Bronchial epithelial cell (primary cell): Measurements from ENCODE around the gene TCEAL7. TPM values are rescaled to one million over a fixed set of nuclear protein-coding genes. Genes with fewer than 3 reads are reported as not detected.
"Not testable (repeated sequence)": the region's sequence is repeated elsewhere in the genome, so short reads cannot be mapped to it uniquely, and the experiment has no call there.

Source experiments
- DNase-seq: peaks from one replicate; pipeline ENCODE4 v3.0.0-alpha.2; 2010; ENCODE audit warnings: low read depth
- FAIRE-seq: peaks from 2 replicates; lab custom pipeline; 2011; peaks lifted over from hg19 to GRCh38; lab: Jason Lieb, UNC
- H3K27me3 ChIP-seq: 2 replicates; pipeline ENCODE4 v1.5.1; 2011; ENCODE audit warnings: low read length; ENCODE audit not compliant: control insufficient read depth, insufficient read depth
- H3K36me3 ChIP-seq: 2 replicates; pipeline ENCODE4 v1.5.1; 2011; ENCODE audit warnings: low read length; ENCODE audit not compliant: control insufficient read depth, insufficient read depth
- H3K4me3 ChIP-seq: 2 replicates; pipeline ENCODE4 v1.5.1; 2011; ENCODE audit warnings: mild to moderate bottlenecking, low read depth, low read length, control low read depth
- total RNA-seq: library from RNA; depleted of rRNA; stranded (reverse); fragments of >200 nt; gene quantifications from 2 replicates; pipeline ENCODE4 v1.2.1, GENCODE V29; 2014
- TF ChIP-seq, protein P1 (sequence below): IDR thresholded peaks from 2 replicates; pipeline ENCODE4 v1.5.1; 2011; ENCODE audit warnings: mild to moderate bottlenecking, moderate library complexity, low read length, control low read depth, inconsistent platforms; ENCODE audit not compliant: insufficient read depth, severe bottlenecking

Gene TCEAL7
- total RNA-seq, 1 donor from 2014 or later: 1.1 TPM

DNA sequence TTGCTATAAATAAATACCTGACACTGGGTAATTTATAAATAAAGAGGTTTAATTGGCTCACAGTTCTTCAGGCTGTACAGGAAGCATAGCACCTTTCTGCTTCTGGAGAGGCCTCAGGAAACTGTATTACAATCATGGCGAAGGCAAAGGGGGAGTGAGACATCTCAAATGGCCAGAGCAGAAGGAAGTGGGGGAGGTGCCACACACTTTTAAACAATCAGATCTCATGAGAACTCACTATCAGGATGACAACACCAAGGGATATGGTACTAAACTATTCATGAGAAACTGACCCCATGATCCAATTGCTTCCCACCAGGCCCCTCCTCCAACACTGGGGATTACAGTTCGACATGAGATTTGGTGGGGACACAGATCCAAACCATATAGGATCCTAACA, 14.6 kb downstream of the TCEAL7 start:
- TF ChIP-seq, protein P1, sequence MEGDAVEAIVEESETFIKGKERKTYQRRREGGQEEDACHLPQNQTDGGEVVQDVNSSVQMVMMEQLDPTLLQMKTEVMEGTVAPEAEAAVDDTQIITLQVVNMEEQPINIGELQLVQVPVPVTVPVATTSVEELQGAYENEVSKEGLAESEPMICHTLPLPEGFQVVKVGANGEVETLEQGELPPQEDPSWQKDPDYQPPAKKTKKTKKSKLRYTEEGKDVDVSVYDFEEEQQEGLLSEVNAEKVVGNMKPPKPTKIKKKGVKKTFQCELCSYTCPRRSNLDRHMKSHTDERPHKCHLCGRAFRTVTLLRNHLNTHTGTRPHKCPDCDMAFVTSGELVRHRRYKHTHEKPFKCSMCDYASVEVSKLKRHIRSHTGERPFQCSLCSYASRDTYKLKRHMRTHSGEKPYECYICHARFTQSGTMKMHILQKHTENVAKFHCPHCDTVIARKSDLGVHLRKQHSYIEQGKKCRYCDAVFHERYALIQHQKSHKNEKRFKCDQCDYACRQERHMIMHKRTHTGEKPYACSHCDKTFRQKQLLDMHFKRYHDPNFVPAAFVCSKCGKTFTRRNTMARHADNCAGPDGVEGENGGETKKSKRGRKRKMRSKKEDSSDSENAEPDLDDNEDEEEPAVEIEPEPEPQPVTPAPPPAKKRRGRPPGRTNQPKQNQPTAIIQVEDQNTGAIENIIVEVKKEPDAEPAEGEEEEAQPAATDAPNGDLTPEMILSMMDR: no peak
- Histone ChIP-seq H3K27me3 (no peaks in the 10 kb centered on the region), H3K36me3 (no peaks in the 10 kb centered on the region), H3K4me3 (no peak overlapping the region)
- FAIRE-seq (no peak), DNase-seq (no peak)

DNA sequence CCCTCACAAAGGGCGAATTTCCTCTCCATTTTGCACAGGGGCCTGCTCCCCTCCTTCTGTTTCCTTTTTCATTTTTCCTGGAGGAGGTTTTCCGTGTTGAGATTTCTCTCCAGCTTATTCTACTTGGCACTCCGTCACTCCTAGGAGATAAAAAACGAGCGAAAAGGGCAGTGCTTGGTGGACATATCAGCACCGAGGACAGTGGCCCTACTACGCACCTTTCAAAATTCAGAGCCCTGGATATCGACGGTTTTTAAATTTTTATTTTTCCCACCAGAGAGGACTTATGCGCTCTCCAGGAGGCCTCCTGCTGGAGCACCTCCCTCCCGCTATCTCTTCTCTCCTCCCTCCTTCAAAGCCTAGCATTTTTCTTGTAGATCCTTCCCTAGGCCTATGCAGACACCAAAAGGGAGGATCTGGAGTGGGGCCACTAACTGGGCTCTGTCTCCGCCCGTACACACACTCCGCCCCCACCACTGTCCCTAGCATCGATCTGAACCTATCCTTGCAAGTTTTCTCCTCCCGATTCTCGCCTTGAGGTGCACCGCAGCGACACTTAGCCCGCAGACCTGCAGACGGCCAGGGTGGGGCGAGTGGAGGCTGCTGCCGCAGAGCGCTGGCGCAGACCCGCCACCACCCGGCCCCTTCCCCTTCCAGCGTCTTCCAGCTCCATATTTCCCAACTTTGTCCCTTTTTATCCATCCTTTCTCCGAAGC, 17.8 kb downstream of the TCEAL7 start:
- Histone ChIP-seq H3K36me3 (no peaks in the 10 kb centered on the region), H3K4me3 (no peak overlapping the region), H3K27me3 (no peaks in the 10 kb centered on the region)
- FAIRE-seq (no peak), DNase-seq (no peak)
- TF ChIP-seq, protein P1: no peak

DNA sequence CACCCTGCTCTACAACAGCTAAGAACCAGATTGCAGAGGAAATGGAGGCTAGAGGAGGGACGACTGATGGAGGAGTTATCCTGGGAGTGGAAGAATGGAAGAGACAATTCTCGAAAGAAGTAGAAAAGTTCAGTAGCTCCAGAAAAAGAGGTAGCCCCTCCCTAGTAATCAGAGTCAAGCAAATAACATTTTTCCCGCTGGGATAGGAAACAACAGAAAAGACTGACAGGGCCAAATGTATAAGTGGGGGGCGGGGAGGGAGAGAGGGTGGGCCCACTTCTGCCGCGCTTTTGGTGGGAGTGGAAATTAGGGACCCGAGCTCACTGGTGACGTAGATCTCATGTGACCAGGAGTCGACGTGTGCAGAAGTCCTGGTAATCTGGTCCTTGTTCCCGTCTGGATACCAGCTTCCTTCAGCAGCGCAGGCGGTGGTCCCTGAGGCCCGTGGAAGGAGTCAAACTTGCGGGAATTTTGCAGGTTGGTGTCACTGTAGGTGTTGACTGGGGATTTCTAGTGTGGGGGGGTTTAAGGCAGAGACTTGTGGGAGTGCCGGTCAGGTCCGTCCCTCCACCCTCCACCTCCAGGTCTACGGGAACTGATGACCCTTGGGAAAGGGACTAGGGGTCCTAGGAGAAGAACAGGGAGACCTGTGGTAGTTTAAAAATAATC, 26.2 kb downstream of the TCEAL7 start, which contains the start of gene TCEAL9:
TSS of gene TCEAL9 (plus strand) at position 377 of the 669 bp plus-strand sequence. CDS start 1,179 bp downstream, outside the sequence.
- Histone ChIP-seq H3K36me3 (no peaks in the 10 kb centered on the region), H3K27me3 (no peaks in the 10 kb centered on the region), H3K4me3 (peak within 1 kb of the TSS; percentile 55)
- TF ChIP-seq, protein P1: no peak
- FAIRE-seq (no peak), DNase-seq (peak; percentile 46)

DNA sequence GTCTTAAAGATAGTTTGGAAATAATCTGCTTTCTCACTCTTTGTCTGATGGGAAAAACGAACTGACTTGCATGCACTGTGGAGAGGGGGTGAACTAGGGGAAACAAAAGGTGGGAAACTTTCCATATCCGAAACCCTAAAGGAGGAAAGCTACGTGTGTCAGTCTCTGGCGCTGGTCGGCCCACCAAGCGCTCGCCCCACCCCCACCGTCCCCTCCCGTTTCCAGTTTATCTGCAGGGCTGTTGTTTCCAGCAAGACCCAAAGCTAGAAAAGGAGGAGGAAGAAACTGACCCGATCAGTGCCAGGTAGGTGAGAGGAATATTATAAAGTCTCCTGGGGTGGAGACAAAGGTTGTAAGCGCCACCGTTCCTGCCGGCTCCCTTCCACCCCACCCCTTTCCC, 26.8 kb downstream of the TCEAL7 start:
- H3K4me3 ChIP-seq: peak overlapping the region; percentile 55
- H3K36me3 ChIP-seq: no peaks in the 10 kb centered on the region
- no peaks in the 10 kb centered on the region for H3K27me3 ChIP-seq
- DNase-seq (no peak), FAIRE-seq (no peak)
- TF ChIP-seq, protein P1: no peak

DNA sequence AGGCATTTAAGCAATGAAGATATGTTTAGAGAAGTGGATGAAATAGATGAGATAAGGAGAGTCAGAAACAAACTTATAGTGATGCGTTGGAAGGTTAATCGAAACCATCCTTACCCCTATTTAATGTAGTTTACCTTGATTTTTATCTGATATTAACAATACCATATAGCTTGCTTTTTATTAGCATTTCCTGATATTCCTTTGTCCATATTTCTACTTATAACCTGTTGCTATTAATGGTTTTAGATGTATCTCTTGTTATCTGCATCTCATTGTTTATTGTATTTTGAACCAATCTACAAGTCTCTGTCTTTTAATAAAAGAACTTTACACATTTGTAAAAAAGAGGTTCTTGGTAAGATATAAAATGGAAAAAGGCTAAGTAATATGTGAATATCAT, 27.8 kb downstream of the TCEAL7 start:
- no peak for FAIRE-seq
- Histone ChIP-seq H3K27me3 (no peaks in the 10 kb centered on the region), H3K4me3 (no peak overlapping the region), H3K36me3 (no peaks in the 10 kb centered on the region)
- DNase-seq: no peak
- TF ChIP-seq, protein P1: no peak

DNA sequence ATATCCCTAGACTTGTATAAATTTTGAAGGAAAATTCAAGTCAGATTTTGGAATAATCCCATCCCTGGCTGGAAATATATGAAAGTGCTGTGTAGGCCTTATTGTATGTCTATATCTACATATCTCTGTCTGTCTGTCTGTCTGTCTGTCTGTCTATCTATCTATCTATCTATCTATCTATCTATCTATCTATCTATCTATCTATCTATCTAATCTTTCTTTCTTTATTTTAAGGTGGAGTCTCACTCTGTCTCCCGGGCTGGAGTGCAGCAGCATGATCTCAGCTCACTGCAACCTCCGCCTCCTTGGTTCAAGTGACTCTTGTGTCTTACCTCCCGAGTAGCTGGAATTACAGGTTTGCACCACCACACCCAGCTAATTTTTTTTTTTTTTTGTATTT, 29.6 kb downstream of the TCEAL7 start:
- not testable (repeated sequence) for H3K27me3 ChIP-seq, H3K36me3 ChIP-seq, H3K4me3 ChIP-seq, DNase-seq, FAIRE-seq
